Mucosa of descending colon (tissue), 3 donors: ENCODE measurements around the gene TM9SF1. TPM values are rescaled to one million over a fixed set of nuclear protein-coding genes. Genes with fewer than 3 reads are reported as not detected.

Experiments used
- ATAC-seq: fragments of 200-7000 bp; cut with Tn5 transposase; one replicate; pipeline ENCODE4 v1.9.1; 2020; ENCODE audit warnings: mild to moderate bottlenecking, moderate library complexity
- DNase-seq, 3 donors: peaks; one replicate each; pipeline ENCODE4 v3.0.0-alpha.2; 2020
- H3K36me3 ChIP-seq: fragments of 200-600 bp; one replicate; pipeline ENCODE4 v1.8.0; 2021; ENCODE audit warnings: low read depth, mild to moderate bottlenecking
- H3K4me1 ChIP-seq: fragments of 200-600 bp; one replicate; pipeline ENCODE4 v1.8.0; 2021; ENCODE audit warnings: low read depth, mild to moderate bottlenecking
- H3K4me3 ChIP-seq: fragments of 200-600 bp; one replicate; pipeline ENCODE4 v1.8.0; 2021; ENCODE audit warnings: mild to moderate bottlenecking
- H3K9me3 ChIP-seq: fragments of 200-600 bp; one replicate; pipeline ENCODE4 v1.8.0; 2021; ENCODE audit warnings: mild to moderate bottlenecking
- CTCF ChIP-seq: fragments of 200-600 bp; IDR thresholded peaks from one replicate; pipeline ENCODE4 v1.8.0; 2022; ENCODE audit warnings: antibody characterized with exemption, mild to moderate bottlenecking
- intact Hi-C, 2 donors: fragments of 100-400 bp; cut with DNase I in 1 of 2; cut with micrococcal nuclease in 1 of 2; formaldehyde crosslinking; loops; one replicate each; pipeline versions ENCODE4 v1.11.0 to v1.11.1; 2022; cut with DNase I, micrococcal nuclease
- total RNA-seq, 3 donors: library from RNA; stranded (reverse); fragmentation: NEBNext Ultra II Directional in 2 of 3; extraction: Animal tissue kit (Norgen Biotek cat#: 25700) in 2 of 3; gene quantifications; one replicate each; pipeline versions ENCODE4 v1.2.1 to v1.2.4, GENCODE V29; 2021 to 2023
- donor health status: DM: no; HTN: no; CAD: no; lungs with moderate emphysema.
- donor health status: DM: no; HTN: no; CAD: no.
- donor health status: DM: no; HTN: yes; CAD: no.

TM9SF1 gene
- total RNA-seq, 3 donors from 2014 or later: 41.7 to 49.1 (median 47.1) TPM

GRCh38 chr14:24197056-24197450, 1.8 kb upstream of the TM9SF1 start:
- no peak for ATAC-seq
- Histone ChIP-seq H3K4me1 (peaks cover 25% of the 10 kb centered on the region), H3K36me3 (no peaks in the 10 kb centered on the region), H3K9me3 (no peaks in the 10 kb centered on the region), H3K4me3 (no peak overlapping the region)
- DNase-seq: no peak
- no peak for TF ChIP-seq CTCF
- intact Hi-C loops: no loop called here

GRCh38 chr14:24196071-24197055, 1.1 kb upstream of the TM9SF1 start:
- TF ChIP-seq CTCF: no peak
- peak overlapping the region; percentile 82 for H3K4me3 ChIP-seq
- H3K36me3 ChIP-seq: no peaks in the 10 kb centered on the region
- intact Hi-C loops: no loop called here
- DNase-seq (no peak), ATAC-seq (peak; percentile 43)
- H3K9me3 ChIP-seq: no peaks in the 10 kb centered on the region
- peaks cover 25% of the 10 kb centered on the region for H3K4me1 ChIP-seq

DNA sequence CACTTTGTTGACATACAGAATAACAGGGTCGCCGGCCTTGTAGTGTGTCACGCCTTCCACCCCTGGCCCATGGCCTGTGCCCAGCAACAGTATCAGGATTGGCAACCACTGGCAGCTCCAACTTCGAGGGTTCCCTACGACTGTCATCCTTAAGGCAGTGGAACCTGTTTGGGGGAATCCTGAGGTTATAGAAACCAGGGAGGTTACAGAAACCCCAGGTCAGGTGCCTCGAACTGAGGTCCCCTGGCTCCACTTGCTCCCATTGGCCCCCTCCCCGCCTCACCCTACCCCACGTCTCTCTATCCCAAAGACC, 412 bp downstream of the TM9SF1 start:
- no peak for ATAC-seq
- DNase-seq: no peak
- Histone ChIP-seq H3K4me3 (peak overlapping the region; percentile 82), H3K9me3 (no peaks in the 10 kb centered on the region), H3K4me1 (peaks cover 25% of the 10 kb centered on the region), H3K36me3 (no peaks in the 10 kb centered on the region)
- no peak for TF ChIP-seq CTCF
- intact Hi-C loops: no loop called here

DNA sequence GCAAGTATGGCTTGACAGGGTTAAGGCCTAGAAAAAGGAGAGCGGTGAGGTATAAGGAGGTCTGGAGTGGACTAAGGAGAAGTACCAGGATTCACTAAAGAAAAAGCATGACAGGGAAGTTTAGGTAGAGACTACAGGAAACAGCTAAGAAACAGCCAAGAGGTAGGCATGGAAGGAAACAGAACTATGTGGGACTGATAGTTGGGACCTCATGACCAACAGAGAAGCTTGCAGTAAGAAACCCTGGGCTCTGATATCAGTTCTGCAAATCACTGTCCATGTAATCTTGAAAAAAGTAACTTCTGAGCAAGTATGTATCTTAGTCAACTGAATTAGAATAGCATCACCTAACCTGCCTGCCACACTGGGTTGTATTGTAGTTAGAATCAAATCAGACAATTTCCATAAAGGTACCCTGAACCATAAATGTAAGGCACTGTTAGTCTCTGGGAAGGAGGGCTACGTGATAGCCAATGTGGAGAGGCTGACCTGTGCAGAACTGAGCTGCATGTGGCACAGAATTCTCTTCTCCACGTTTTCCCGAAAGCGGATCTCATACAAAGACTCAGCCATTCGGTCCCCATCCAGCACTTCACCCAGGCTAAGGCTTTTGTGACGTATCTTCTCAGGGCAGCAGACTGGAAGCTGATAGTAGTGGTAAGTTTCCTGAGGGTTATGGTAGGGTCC, 912 bp downstream of the TM9SF1 start:
- DNase-seq (no peak), ATAC-seq (no peak)
- Histone ChIP-seq H3K9me3 (no peaks in the 10 kb centered on the region), H3K4me1 (peaks cover 25% of the 10 kb centered on the region), H3K36me3 (no peaks in the 10 kb centered on the region), H3K4me3 (no peak overlapping the region)
- no peak for TF ChIP-seq CTCF
- intact Hi-C loops: no loop called here

- Histone ChIP-seq H3K36me3 (no peaks in the 10 kb centered on the region), H3K9me3 (no peaks in the 10 kb centered on the region), H3K4me3 (no peak overlapping the region), H3K4me1 (peaks cover 16% of the 10 kb centered on the region)
- TF ChIP-seq CTCF: no peak
- intact Hi-C loops: no loop called here
- ATAC-seq: no peak
- no peak for DNase-seq
Observed at GRCh38 chr14:24192933-24193332, 2.3 kb downstream of the TM9SF1 start.
